Calu3 (cell line): ENCODE results near the gene PAQR8. TPM values are rescaled to one million over a fixed set of nuclear protein-coding genes. Genes with fewer than 3 reads are reported as not detected.

ENCODE experiments used
- BruUV-seq: library from RNA; stranded (reverse); fragments of 400-500 nt; replicated peaks from 2 replicates; lab custom pipeline; 2021; lab: Mats Ljungman, UMichigan
- CTCF ChIA-PET: fragments of 300-600 bp; sonication (Branson Sonifier 250); formaldehyde crosslinking; loops from one replicate; lab custom pipeline; 2022; ENCODE audit warnings: antibody characterized with exemption; lab: Charles Lee
- DNase-seq: peaks from one replicate; pipeline ENCODE4 v3.0.0; 2022
- H3K27ac Mint-ChIP-seq: one replicate; pipeline ENCODE4 v1.8.0; 2022; ENCODE audit warnings: mixed read lengths; ENCODE audit not compliant: unreplicated experiment
- H3K27me3 Mint-ChIP-seq: one replicate; pipeline ENCODE4 v1.8.0; 2022; ENCODE audit warnings: mixed read lengths; ENCODE audit not compliant: unreplicated experiment
- H3K36me3 Mint-ChIP-seq: one replicate; pipeline ENCODE4 v1.8.0; 2022; ENCODE audit warnings: mild to moderate bottlenecking, moderate library complexity, mixed read lengths; ENCODE audit not compliant: insufficient read depth, unreplicated experiment
- H3K4me1 Mint-ChIP-seq: one replicate; pipeline ENCODE4 v1.8.0; 2022; ENCODE audit warnings: mild to moderate bottlenecking, low read depth, mixed read lengths; ENCODE audit not compliant: unreplicated experiment
- H3K4me3 Mint-ChIP-seq: one replicate; pipeline ENCODE4 v1.8.0; 2022; ENCODE audit warnings: mild to moderate bottlenecking, low read depth, moderate library complexity, mixed read lengths; ENCODE audit not compliant: unreplicated experiment
- H3K9me3 Mint-ChIP-seq: one replicate; pipeline ENCODE4 v1.8.0; 2022; ENCODE audit warnings: low read depth, mixed read lengths; ENCODE audit not compliant: unreplicated experiment
- intact Hi-C: fragments of 100-400 bp; cut with micrococcal nuclease; formaldehyde crosslinking; loops from one replicate; pipeline ENCODE4 v1.10.0; 2022; ENCODE audit not compliant: unreplicated experiment
- total RNA-seq: library from RNA; stranded (reverse); gene quantifications from 2 replicates; pipeline ENCODE4 v1.2.3, GENCODE V29; 2022
- TF ChIP-seq, protein P1 (sequence below): fragments of 200-600 bp; IDR thresholded peaks from one replicate; pipeline ENCODE4 v1.8.0; 2022; ENCODE audit warnings: antibody characterized with exemption; ENCODE audit not compliant: unreplicated experiment

The PAQR8 gene
- total RNA-seq, 1 experiment from 2014 or later = 16.3 TPM

DNA sequence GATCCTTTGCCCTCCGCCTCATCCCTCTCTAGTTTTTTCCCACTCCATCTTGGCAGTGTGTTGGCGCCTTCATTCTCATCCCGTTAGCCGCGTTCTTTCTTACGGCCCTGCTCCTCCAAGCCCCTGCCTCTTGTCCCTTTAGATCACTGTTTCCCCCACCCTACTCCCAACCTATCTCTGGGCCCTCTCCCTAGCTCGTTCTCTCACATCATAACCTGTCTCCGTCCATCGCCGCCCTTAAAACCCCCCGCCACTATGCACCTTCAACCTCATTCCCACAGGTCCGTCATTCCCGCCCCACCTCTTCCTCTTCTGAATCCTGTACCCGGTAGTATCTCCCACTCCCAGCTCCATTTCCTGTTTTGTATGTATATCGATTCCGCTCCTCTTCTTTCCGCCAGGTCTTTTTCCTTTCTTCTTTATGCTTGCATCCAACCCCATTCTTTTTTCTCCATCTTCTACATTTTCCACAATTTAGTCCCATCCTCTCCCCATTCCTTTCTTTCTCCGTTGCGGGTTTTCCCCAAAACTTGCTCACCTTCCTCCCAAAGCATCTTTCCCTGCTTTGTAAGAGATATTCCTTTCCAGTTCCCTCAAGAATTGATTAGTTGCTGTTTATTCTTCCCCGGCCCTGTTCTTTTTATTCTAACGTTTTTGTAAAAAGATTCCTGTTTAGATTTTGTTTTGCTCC, 58.9 kb downstream of the PAQR8 start:
- H3K36me3 Mint-ChIP-seq = no peaks in the 10 kb centered on the region
- no peaks in the 10 kb centered on the region for H3K27me3 Mint-ChIP-seq
- CTCF ChIA-PET = interaction anchor here (1.1 kb wide), 1 partner anchor 229 kb away, joined by 3 read pairs; no protein-coding TSS in a partner anchor
- H3K4me1 Mint-ChIP-seq = peaks cover 32% of the 10 kb centered on the region
- no peak overlapping the region for H3K27ac Mint-ChIP-seq
- DNase-seq = peak; percentile 36
- no peaks in the 10 kb centered on the region for H3K9me3 Mint-ChIP-seq
- intact Hi-C loops = loop anchor here (2.0 kb wide), 1 partner anchor 82 kb away; no protein-coding TSS in a partner anchor
- TSS peak; percentile 74 for BruUV-seq
- no peak overlapping the region for H3K4me3 Mint-ChIP-seq
- TF ChIP-seq, protein P1, sequence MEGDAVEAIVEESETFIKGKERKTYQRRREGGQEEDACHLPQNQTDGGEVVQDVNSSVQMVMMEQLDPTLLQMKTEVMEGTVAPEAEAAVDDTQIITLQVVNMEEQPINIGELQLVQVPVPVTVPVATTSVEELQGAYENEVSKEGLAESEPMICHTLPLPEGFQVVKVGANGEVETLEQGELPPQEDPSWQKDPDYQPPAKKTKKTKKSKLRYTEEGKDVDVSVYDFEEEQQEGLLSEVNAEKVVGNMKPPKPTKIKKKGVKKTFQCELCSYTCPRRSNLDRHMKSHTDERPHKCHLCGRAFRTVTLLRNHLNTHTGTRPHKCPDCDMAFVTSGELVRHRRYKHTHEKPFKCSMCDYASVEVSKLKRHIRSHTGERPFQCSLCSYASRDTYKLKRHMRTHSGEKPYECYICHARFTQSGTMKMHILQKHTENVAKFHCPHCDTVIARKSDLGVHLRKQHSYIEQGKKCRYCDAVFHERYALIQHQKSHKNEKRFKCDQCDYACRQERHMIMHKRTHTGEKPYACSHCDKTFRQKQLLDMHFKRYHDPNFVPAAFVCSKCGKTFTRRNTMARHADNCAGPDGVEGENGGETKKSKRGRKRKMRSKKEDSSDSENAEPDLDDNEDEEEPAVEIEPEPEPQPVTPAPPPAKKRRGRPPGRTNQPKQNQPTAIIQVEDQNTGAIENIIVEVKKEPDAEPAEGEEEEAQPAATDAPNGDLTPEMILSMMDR = no peak

DNA sequence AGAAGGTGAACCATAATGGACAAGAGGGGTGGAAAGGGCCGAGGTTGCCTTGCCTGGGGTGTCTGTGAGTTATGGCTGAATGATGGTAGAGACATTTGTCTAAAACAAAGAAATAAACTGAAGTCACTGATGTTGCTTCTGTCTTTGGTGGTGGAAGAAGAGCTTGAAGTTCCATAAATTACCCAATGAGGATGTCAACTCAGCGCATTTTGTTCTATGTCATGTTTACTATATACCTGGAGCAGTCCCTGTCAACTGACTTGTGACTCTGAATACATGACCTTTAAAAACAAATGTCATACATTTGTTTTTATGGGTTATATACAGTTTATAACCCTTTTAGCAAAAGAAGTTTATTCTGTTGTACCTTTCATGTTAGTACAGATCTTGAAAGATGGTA, 60.2 kb downstream of the PAQR8 start:
- Mint-ChIP-seq H3K27me3 (no peaks in the 10 kb centered on the region), H3K9me3 (no peaks in the 10 kb centered on the region), H3K4me3 (no peak overlapping the region), H3K36me3 (no peaks in the 10 kb centered on the region), H3K4me1 (peaks cover 25% of the 10 kb centered on the region), H3K27ac (no peak overlapping the region)
- TF ChIP-seq, protein P1 = no peak
- no peak for DNase-seq
- BruUV-seq = no TSS peak
- intact Hi-C loops = no loop called here
- CTCF ChIA-PET = no interaction called here

DNA sequence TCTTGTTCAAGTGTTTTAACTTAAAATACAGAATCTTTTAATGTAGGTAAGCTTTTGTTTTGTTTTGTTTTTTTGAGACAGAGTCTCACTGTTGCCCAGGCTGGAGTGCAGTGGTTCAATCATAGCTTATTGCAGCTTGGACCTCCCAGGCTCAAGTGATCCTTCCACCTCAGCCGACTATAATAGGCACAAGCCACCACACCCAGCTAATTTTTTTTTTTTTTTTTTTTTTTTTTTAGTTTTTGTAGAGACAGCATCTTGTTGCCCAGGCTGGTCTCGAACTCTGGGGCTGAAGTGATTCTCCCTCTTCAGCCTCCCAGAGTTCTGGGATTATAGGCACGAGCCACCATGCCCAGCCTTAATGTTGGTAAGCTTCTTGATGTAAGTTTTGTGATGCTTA, 61.5 kb downstream of the PAQR8 start:
- no peak for DNase-seq
- intact Hi-C loops = no loop called here
- Mint-ChIP-seq H3K27me3 (no peaks in the 10 kb centered on the region), H3K9me3 (no peaks in the 10 kb centered on the region), H3K4me1 (peaks cover 15% of the 10 kb centered on the region), H3K27ac (no peak overlapping the region), H3K4me3 (no peak overlapping the region), H3K36me3 (no peaks in the 10 kb centered on the region)
- CTCF ChIA-PET = interaction anchor here (0.6 to 1.4 kb wide), 5 partner anchors 29 to 278 kb away, joined by 3 to 7 read pairs (median 3); no protein-coding TSS in a partner anchor
- TF ChIP-seq, protein P1 = no peak
- no TSS peak for BruUV-seq

DNA sequence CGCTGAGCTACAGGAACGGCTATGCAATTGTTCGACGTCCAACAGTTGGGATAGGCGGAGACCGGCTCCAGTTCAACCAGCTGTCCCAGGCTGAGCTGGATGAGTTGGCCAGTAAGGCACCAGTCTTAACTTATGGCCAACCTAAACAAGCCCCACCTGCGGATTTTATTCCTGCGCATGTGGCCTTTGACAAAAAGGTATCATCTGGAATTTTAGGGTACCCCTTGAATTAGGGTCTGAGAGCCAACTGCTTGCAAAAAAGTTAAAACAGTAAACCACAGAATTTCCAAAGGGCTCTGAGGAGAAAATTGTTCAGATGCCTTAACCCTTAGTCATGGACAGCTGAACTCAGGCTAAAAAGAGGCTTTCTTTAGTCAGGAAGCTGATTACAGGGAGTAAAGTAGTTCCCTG, 62.0 kb downstream of the PAQR8 start:
- Mint-ChIP-seq H3K36me3 (no peaks in the 10 kb centered on the region), H3K9me3 (no peaks in the 10 kb centered on the region), H3K27me3 (no peaks in the 10 kb centered on the region), H3K4me3 (no peak overlapping the region), H3K27ac (no peak overlapping the region), H3K4me1 (peaks cover 14% of the 10 kb centered on the region)
- intact Hi-C loops = no loop called here
- peak; percentile 37 for DNase-seq
- TF ChIP-seq, protein P1 = no peak
- CTCF ChIA-PET = interaction anchor here (0.7 to 1.4 kb wide), 3 partner anchors 30 to 279 kb away, joined by 3 read pairs; no protein-coding TSS in a partner anchor
- no TSS peak for BruUV-seq
